Activated T-helper 1 cell treated with anti-CD3 and anti-CD28 coated beads, Interleukin-12 subunit alpha, Interleukin-12 subunit beta, Interleukin-2, Interleukin-4 antibody, amounts not matched to agents 30 ng/mL and 10 ng/mL and 1 ng/mL, durations not matched to agents 14 hours and 24 hours and 36 hours (primary cell): Measurements from ENCODE around the gene DAAM2. TPM values are rescaled to one million over a fixed set of nuclear protein-coding genes. Genes with fewer than 3 reads are reported as not detected.

Source experiments
- DNase-seq: peaks from one replicate; pipeline ENCODE4 v3.0.0; 2021; ENCODE audit warnings: low spot score
- H3K27ac Mint-ChIP-seq: one replicate; pipeline ENCODE4 v1.8.0; 2021; ENCODE audit warnings: mild to moderate bottlenecking, mixed read lengths
- H3K27me3 Mint-ChIP-seq: one replicate; pipeline ENCODE4 v1.8.0; 2022; ENCODE audit warnings: mild to moderate bottlenecking, moderate library complexity, mixed read lengths; ENCODE audit not compliant: insufficient read depth
- H3K36me3 Mint-ChIP-seq: one replicate; pipeline ENCODE4 v1.8.0; 2021; ENCODE audit warnings: low read depth, mixed read lengths
- H3K4me1 Mint-ChIP-seq: one replicate; pipeline ENCODE4 v1.8.0; 2021; ENCODE audit warnings: low read depth, mixed read lengths
- H3K4me3 Mint-ChIP-seq: one replicate; pipeline ENCODE4 v1.8.0; 2021; ENCODE audit warnings: mild to moderate bottlenecking, moderate library complexity, mixed read lengths
- H3K9me3 Mint-ChIP-seq: one replicate; pipeline ENCODE4 v1.8.0; 2021; ENCODE audit warnings: mixed read lengths
- intact Hi-C: fragments of 100-400 bp; cut with micrococcal nuclease; formaldehyde crosslinking; loops from one replicate; pipeline ENCODE4 v1.15.1; 2024
- total RNA-seq: library from RNA; stranded (reverse); gene quantifications from 2 replicates; pipeline ENCODE4 v1.2.3, GENCODE V29; 2022

Gene DAAM2
- total RNA-seq, 1 donor from 2014 or later, result not detected

DNA sequence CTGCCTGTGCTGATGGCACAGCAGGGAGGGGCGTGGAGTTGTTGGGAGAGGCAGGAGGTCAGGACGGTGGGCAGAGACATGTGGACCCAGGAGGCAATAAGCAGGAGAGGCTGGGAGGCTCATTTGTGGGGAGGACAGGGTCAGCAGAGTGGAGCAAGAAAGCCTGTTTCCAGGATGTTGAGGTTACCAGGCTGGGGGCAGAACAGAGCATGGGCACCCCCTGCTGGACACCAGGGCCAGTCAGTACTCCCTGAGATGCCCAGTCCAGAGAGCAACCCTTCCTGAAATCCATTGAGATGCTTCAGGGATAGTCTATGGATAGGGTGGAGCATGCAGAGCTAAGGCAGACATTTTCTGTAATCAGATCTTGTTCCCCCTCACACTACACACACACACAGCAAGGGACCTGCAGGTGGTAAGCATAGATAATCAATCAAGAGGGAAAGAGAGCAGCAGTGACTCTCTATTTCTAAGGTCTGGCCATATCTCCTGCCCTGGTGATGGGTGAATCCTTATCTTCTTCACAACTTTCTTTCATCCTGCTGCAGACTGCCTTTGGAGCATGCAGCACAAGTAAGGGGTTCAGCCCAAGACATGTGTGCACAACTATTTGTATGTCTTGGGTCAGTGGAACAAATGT is 100.4 kb downstream of the DAAM2 start:
- no peaks in the 10 kb centered on the region for H3K9me3 Mint-ChIP-seq
- no peak overlapping the region for H3K4me3 Mint-ChIP-seq
- no peak for DNase-seq
- H3K27me3 Mint-ChIP-seq, result peaks cover 6% of the 10 kb centered on the region
- intact Hi-C loops, result loop anchor here (1.0 kb wide), 1 partner anchor 545 kb away; no protein-coding TSS in a partner anchor
- no peaks in the 10 kb centered on the region for H3K36me3 Mint-ChIP-seq
- no peaks in the 10 kb centered on the region for H3K4me1 Mint-ChIP-seq
- H3K27ac Mint-ChIP-seq, result no peak overlapping the region

DNA sequence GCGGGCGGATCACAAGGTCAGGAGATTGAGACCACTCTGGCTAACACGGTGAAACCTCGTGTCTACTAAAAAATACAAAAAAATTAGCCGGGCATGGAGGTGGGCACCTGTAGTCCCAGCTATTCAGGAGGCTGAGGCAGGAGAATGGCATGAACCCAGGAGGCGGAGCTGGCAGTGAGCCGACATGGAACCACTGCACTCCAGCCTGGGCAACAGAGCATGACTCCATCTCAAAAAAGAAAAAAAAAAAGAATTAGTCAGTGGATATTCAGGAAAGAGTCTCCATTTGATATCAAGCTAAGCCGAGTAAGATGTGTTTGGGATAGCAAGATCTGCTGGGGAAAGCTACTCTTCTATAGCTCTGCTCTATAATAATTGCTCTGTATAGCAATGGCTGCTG is 101.1 kb downstream of the DAAM2 start:
- intact Hi-C loops, result no loop called here
- no peaks in the 10 kb centered on the region for H3K36me3 Mint-ChIP-seq
- no peak overlapping the region for H3K4me3 Mint-ChIP-seq
- no peaks in the 10 kb centered on the region for H3K9me3 Mint-ChIP-seq
- no peak for DNase-seq
- H3K4me1 Mint-ChIP-seq, result no peaks in the 10 kb centered on the region
- peaks cover 5% of the 10 kb centered on the region for H3K27me3 Mint-ChIP-seq
- H3K27ac Mint-ChIP-seq, result no peak overlapping the region

DNA sequence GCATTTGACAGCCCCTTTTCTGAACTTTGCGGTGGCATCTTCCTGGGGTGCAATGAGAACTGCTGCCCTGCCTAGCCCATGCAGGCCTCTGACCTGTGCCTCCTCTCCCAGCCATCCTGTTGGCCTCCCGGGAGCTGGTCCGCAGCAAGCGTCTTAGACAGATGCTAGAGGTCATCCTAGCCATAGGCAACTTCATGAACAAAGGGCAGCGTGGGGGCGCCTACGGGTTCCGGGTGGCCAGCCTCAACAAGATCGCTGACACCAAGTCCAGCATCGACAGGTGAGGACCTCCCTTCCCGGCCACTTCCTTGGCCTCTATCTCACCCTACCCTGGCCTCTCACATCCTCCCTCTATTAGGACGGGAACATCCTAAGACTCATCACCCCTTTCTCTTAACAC is 104.5 kb downstream of the DAAM2 start:
- H3K36me3 Mint-ChIP-seq, result no peaks in the 10 kb centered on the region
- no peak for DNase-seq
- no peaks in the 10 kb centered on the region for H3K9me3 Mint-ChIP-seq
- no peak overlapping the region for H3K27ac Mint-ChIP-seq
- no peaks in the 10 kb centered on the region for H3K27me3 Mint-ChIP-seq
- no peak overlapping the region for H3K4me3 Mint-ChIP-seq
- H3K4me1 Mint-ChIP-seq, result no peaks in the 10 kb centered on the region
- intact Hi-C loops, result no loop called here

DNA sequence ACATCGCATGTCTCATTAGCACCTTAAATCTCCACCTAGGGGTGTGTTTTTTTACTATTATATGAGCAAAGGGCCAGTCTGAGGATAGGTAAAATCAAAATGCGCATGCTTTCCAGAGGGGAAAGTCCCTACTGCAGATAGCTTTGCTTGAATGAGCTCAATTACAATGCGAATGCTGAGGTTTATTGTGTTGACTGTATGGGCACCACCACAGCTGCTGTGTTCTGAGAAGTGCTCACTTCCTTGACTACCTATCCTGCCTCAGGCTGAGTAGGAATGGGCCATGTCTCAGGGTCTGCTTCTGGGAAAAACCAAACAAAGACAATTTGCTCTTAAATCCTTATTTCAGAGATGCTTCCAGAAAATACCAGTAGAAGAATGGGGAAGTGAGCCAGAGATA is 105.5 kb downstream of the DAAM2 start:
- H3K27ac Mint-ChIP-seq, result no peak overlapping the region
- H3K4me1 Mint-ChIP-seq, result no peaks in the 10 kb centered on the region
- no peaks in the 10 kb centered on the region for H3K27me3 Mint-ChIP-seq
- no peak overlapping the region for H3K4me3 Mint-ChIP-seq
- intact Hi-C loops, result no loop called here
- no peaks in the 10 kb centered on the region for H3K9me3 Mint-ChIP-seq
- H3K36me3 Mint-ChIP-seq, result no peaks in the 10 kb centered on the region
- DNase-seq, result no peak

DNA sequence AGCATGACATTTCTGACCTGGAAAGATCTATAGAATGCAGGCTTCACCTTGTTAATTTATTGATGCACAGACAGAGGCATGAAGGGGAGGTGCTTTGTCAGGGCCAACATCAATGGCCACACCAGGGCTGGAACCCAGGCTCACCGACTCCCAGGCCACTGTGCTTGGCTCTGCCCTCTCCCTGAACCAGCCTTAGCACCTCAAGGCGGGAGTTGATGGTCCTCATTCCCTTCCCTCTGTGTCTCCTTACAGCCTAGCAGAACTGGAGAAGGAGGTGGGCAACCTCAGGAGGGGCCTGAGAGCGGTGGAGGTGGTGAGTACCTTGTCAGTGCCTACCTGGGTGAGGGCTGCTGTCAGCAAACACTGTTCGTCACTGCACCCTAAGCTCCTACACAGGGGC is 106.4 kb downstream of the DAAM2 start:
- Mint-ChIP-seq H3K4me1 (no peaks in the 10 kb centered on the region), H3K27me3 (no peaks in the 10 kb centered on the region), H3K27ac (no peak overlapping the region), H3K4me3 (no peak overlapping the region), H3K36me3 (no peaks in the 10 kb centered on the region), H3K9me3 (no peaks in the 10 kb centered on the region)
- no peak for DNase-seq
- intact Hi-C loops, result no loop called here

DNA sequence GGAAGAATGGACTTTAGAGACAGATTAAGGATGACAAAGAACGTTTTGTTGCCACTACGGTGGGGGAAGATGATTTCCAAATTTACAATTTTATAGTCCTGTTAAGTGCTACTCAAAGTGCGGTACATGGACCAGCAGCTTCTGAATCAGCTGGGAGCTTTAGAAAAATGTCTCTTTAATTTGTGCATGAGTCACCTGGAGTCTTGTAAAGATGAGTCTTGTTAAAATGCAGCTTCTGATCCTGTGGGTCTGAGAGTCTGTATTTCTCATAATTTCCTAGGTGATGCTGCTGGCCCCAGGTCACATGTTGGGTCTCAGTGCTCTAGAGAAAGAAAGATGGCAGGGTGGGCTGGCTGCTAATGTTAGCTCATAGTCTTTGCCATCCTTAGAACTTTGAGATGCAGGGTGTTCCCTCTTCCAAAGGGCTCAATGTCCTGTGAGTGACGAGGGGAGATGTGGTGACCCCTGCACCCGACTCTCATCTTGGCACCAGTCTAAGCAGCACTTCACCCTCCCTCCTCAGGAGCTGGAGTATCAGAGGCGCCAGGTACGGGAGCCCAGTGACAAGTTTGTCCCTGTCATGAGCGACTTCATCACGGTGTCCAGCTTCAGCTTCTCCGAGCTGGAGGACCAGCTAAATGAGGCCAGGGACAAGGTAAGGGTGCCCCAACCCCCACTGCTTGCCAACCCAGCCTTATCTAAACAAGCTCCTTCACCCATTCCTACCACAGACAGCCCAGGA is 107.5 kb downstream of the DAAM2 start:
- DNase-seq, result no peak
- Mint-ChIP-seq H3K9me3 (no peaks in the 10 kb centered on the region), H3K4me3 (no peak overlapping the region), H3K27me3 (no peaks in the 10 kb centered on the region), H3K27ac (no peak overlapping the region), H3K36me3 (no peaks in the 10 kb centered on the region), H3K4me1 (no peaks in the 10 kb centered on the region)
- intact Hi-C loops, result no loop called here

DNA sequence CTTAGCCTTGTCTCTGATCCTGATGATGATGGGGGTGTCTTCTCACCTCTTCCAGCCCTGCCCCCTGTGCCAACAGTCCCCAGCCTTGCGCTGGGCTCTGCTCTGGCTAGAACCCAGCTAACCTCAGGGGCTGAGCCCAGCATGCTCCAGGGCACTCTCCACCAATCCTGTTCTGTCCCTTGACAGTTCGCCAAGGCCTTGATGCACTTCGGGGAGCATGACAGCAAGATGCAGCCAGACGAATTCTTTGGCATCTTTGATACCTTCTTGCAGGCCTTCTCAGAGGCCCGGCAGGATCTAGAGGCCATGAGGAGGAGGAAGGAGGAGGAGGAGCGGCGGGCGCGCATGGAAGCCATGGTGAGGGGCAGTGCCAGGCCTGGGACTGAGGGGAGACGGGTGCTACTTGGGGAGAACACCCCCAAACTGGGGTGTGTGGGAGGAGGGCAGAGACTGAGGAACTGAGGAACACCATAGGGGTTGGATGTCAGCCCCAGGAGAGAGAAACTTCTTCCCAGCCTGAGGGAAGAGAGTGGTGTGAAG is 109.0 kb downstream of the DAAM2 start:
- Mint-ChIP-seq H3K36me3 (no peaks in the 10 kb centered on the region), H3K27me3 (peaks cover 1% of the 10 kb centered on the region), H3K27ac (no peak overlapping the region), H3K4me3 (no peak overlapping the region), H3K4me1 (no peaks in the 10 kb centered on the region), H3K9me3 (no peaks in the 10 kb centered on the region)
- intact Hi-C loops, result no loop called here
- DNase-seq, result no peak

DNA sequence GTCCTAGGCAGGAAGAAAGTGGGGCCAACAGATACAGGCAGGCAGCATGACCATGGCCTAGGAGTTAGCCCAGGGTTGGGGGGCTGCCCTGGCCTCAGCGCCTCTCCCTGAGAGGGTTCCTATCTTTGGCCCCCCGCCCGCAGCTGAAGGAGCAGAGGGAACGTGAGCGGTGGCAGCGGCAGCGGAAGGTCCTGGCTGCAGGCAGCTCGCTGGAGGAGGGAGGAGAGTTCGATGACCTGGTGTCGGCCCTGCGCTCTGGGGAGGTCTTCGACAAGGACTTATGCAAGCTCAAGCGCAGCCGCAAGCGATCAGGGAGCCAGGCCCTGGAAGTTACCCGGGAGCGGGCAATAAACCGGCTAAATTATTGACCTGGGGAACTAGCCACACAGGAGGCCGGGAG is 109.5 kb downstream of the DAAM2 start:
- no peak overlapping the region for H3K4me3 Mint-ChIP-seq
- no peaks in the 10 kb centered on the region for H3K36me3 Mint-ChIP-seq
- DNase-seq, result no peak
- intact Hi-C loops, result no loop called here
- no peaks in the 10 kb centered on the region for H3K4me1 Mint-ChIP-seq
- no peaks in the 10 kb centered on the region for H3K9me3 Mint-ChIP-seq
- H3K27me3 Mint-ChIP-seq, result peaks cover 1% of the 10 kb centered on the region
- no peak overlapping the region for H3K27ac Mint-ChIP-seq

DNA sequence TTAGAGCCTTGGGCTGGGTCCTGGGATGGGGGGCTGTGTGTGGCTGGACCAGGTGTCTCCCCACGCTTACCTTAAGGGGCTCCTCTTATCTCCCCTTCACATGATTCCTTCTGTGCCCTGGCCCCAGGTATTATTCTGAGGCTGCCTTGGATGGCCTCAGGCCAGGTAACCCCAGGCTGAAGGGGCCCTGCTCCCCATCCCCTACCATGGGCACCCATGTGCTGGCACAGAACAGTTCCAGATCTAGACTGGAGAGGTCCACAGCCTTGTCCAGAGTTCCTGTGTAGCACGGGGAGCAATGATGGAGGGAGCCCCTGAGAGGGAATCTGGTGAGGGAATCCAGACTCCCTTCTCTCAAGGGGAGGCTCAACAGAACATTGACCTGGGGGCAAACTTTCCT is 110.0 kb downstream of the DAAM2 start:
- H3K4me1 Mint-ChIP-seq, result no peaks in the 10 kb centered on the region
- H3K36me3 Mint-ChIP-seq, result no peaks in the 10 kb centered on the region
- intact Hi-C loops, result no loop called here

DNA sequence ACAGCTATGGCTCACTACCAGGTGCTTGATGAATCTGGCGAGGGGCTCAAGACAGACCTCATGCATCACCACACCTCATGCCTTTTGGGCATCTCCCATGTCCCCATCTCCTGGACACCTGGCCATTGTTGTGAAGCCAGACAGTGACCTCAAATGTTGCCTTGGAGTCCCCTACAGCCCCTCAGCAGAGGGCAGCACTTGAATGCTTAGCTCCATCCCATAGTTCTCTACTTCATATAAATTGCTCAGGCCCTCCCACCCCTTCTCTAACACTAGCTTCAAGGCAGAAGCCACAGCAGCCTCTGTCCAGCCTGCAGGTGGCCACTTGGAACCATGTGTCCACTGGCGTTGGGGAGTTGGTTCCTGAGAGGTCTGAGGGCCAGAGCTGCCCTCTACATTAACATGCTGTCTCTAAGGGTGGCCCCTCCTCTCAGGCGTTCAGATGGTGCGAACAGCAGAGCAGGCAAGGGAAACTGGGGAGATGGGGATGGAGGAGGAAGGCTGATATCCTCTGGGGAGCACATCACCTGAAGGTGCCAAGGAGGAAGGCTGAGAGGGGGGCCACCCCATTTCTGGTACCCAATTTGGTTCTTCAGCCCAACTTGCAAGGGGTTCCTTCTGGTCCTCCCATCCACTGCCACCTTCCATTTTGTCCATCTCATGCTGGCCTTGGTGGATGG is 110.8 kb downstream of the DAAM2 start:
- no peaks in the 10 kb centered on the region for H3K9me3 Mint-ChIP-seq
- intact Hi-C loops, result no loop called here
- no peak overlapping the region for H3K27ac Mint-ChIP-seq
- no peak overlapping the region for H3K4me3 Mint-ChIP-seq
- no peaks in the 10 kb centered on the region for H3K36me3 Mint-ChIP-seq
- H3K4me1 Mint-ChIP-seq, result no peaks in the 10 kb centered on the region
- DNase-seq, result no peak
- H3K27me3 Mint-ChIP-seq, result peaks cover 1% of the 10 kb centered on the region

More for the DNA sequence above, 110.0 kb downstream of the DAAM2 start:
- Mint-ChIP-seq H3K4me3 (no peak overlapping the region), H3K9me3 (no peaks in the 10 kb centered on the region), H3K27ac (no peak overlapping the region), H3K27me3 (peaks cover 1% of the 10 kb centered on the region)
- no peak for DNase-seq

DNA sequence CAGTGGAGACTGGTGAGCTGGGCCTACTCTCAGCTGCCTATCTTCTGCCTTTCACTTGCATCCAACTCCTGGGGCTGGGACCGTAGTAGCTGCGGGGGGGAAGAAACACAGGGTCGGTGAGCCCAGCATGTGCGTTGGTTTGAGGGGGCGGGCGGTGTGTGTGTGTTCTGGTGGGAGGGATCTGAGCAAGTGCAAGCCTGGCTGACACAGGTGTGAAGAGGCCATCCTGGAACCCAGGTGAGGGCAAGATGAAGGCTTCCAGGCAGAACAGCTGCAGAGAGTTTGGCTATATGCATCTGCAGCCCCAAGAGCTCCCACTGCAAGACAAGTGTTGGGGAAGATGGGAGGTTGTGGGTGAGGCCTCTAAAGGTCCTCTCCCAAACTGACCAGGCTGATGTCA is 111.5 kb downstream of the DAAM2 start:
- Mint-ChIP-seq H3K27ac (no peak overlapping the region), H3K27me3 (peaks cover 1% of the 10 kb centered on the region), H3K4me3 (no peak overlapping the region), H3K36me3 (no peaks in the 10 kb centered on the region), H3K9me3 (no peaks in the 10 kb centered on the region), H3K4me1 (no peaks in the 10 kb centered on the region)
- intact Hi-C loops, result no loop called here
- DNase-seq, result no peak

DNA sequence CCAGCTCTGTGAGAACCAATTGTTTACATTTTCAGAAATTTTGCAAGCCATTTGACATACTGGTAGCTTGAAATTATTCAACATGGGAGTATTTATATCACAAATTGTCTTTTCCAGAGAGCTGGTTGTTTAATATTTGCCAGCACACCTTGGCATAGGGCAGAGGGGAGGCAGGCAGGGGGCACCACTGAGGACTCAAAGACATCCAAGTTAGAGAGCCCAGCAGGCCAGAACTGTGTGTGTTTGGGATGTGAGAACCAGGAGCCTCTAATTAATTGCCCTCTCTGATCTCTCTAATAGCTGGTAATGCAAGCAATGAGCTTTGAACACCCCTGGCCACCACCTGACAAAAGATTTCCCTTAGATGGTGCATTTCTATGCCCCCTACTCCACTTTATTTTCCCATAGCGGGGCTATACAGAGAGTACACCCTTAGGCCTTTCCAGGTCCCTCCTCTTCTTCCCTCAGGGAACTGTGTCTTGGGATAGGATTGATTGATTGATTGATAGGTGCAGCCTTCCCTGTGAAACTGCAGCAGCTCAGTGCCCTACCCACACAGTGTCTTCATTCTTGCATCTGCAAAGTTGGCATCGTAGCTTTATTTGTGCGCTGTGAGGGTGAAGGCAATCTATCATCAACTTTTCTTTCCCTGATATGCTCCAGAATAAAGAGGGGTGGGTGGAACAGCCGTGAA is 112.9 kb downstream of the DAAM2 start:
- no peak for DNase-seq
- intact Hi-C loops, result no loop called here
- Mint-ChIP-seq H3K36me3 (no peaks in the 10 kb centered on the region), H3K27ac (no peak overlapping the region), H3K27me3 (peaks cover 1% of the 10 kb centered on the region), H3K4me1 (no peaks in the 10 kb centered on the region), H3K9me3 (no peaks in the 10 kb centered on the region), H3K4me3 (no peak overlapping the region)

DNA sequence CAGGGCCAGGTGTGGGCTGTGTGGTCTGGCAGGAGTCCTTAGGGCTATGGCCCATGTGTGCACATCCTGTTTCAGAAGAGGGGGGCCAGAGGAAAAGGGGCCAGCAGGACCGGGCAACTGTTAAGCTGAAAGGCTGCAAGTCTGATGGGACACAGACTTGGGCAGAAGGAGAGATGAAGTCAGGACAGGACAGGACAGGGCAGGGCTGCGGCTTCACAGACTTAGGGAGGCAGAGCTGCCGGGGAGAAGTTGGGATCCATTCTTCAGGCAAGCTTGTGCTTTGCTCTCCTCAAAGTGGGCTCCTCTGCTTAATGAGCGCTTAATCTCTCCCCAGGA is 113.4 kb downstream of the DAAM2 start:
- no peak overlapping the region for H3K4me3 Mint-ChIP-seq
- intact Hi-C loops, result no loop called here
- no peaks in the 10 kb centered on the region for H3K4me1 Mint-ChIP-seq
- no peaks in the 10 kb centered on the region for H3K9me3 Mint-ChIP-seq
- no peak for DNase-seq
- no peak overlapping the region for H3K27ac Mint-ChIP-seq
- peaks cover 1% of the 10 kb centered on the region for H3K27me3 Mint-ChIP-seq
- no peaks in the 10 kb centered on the region for H3K36me3 Mint-ChIP-seq
